ENCODE data around the gene FBXL2. TPM values are rescaled to one million over a fixed set of nuclear protein-coding genes. Genes with fewer than 3 reads are reported as not detected.
A peak's percentile ranks its signal among the peaks of the same experiment; 100 is the strongest.
"Not testable (repeated sequence)": the region's sequence is repeated elsewhere in the genome, so short reads cannot be mapped to it uniquely, and the experiment has no call there.

Gene FBXL2
- total RNA-seq, 1 donor = 9.7 TPM

- no peak for DNase-seq (ENCODE audit: low read depth)
- TF ChIP-seq CTCF (IDR thresholded peaks at IDR 0.05; ENCODE audit: insufficient read depth, low read length) = no peak
- H3K4me3 ChIP-seq (ENCODE audit: low read depth, low read length) = no peak overlapping the region
Observed at GRCh38 chr3:33428734-33429133, 151.5 kb downstream of the FBXL2 start.

GRCh38 chr3:33429306-33429705 lies 152.1 kb downstream of the FBXL2 start:
- not testable (repeated sequence) for DNase-seq (ENCODE audit: low read depth); H3K4me3 ChIP-seq (ENCODE audit: low read depth, low read length)

- no peak for TF ChIP-seq CTCF (IDR thresholded peaks at IDR 0.05; ENCODE audit: insufficient read depth, low read length)
- H3K4me3 ChIP-seq (ENCODE audit: low read depth, low read length) = no peak overlapping the region
- no peak for DNase-seq (ENCODE audit: low read depth)
Observed at GRCh38 chr3:33430061-33430460, 152.8 kb downstream of the FBXL2 start.

GRCh38 chr3:33430571-33430970 lies 153.3 kb downstream of the FBXL2 start:
- TF ChIP-seq CTCF (IDR thresholded peaks at IDR 0.05; ENCODE audit: insufficient read depth, low read length) = no peak
- H3K4me3 ChIP-seq (ENCODE audit: low read depth, low read length) = no peak overlapping the region
- no peak for DNase-seq (ENCODE audit: low read depth)

GRCh38 chr3:33433843-33434242 lies 156.6 kb downstream of the FBXL2 start:
- DNase-seq (ENCODE audit: low read depth) = peak; percentile 39
- TF ChIP-seq CTCF (IDR thresholded peaks at IDR 0.05; ENCODE audit: insufficient read depth, low read length) = no peak
- H3K4me3 ChIP-seq (ENCODE audit: low read depth, low read length) = no peak overlapping the region

Small RNA genes within 50 kb of the gene (small RNA-seq; reads per million reads assigned to genes)
- gene RNU7-110P = not detected

Other genes starting within 250 kb of the FBXL2 start
- gene GLB1, start 180.3 kb upstream of the FBXL2 start, total RNA-seq (ENCODE audit: low replicate concordance) = 49.5 and 136 TPM in 2 replicates
- gene TMPPE, start 180.3 kb upstream of the FBXL2 start, total RNA-seq (ENCODE audit: low replicate concordance) = 2.2 and 5.7 TPM in 2 replicates
- gene CRTAP, start 163.4 kb upstream of the FBXL2 start, total RNA-seq (ENCODE audit: low replicate concordance) = 109 and 323 TPM in 2 replicates
- 1.8 and 2.9 TPM in 2 replicates for gene SUSD5, start 58.6 kb upstream of the FBXL2 start, total RNA-seq (ENCODE audit: low replicate concordance)
- gene UBP1, start 163.0 kb downstream of the FBXL2 start, total RNA-seq (ENCODE audit: low replicate concordance) = 40.1 and 48.3 TPM in 2 replicates

Data from fibroblast of the aortic adventitia (primary cell).